Glutamatergic neuron (in vitro differentiated cells): ENCODE results near the gene CCDC191. TPM values are rescaled to one million over a fixed set of nuclear protein-coding genes. Genes with fewer than 3 reads are reported as not detected.
A peak's percentile ranks its signal among the peaks of the same experiment; 100 is the strongest.

ENCODE experiments used
- DNase-seq: peaks from one replicate; pipeline ENCODE4 v3.0.0; 2022
- H3K27ac Mint-ChIP-seq: one replicate; pipeline ENCODE4 v1.8.0; 2020; ENCODE audit warnings: mild to moderate bottlenecking, mixed read lengths, inconsistent platforms; ENCODE audit not compliant: unreplicated experiment
- H3K27me3 Mint-ChIP-seq: one replicate; pipeline ENCODE4 v1.8.0; 2020; ENCODE audit warnings: mild to moderate bottlenecking, moderate library complexity, mixed read lengths, inconsistent platforms; ENCODE audit not compliant: unreplicated experiment
- H3K36me3 Mint-ChIP-seq: one replicate; pipeline ENCODE4 v1.8.0; 2020; ENCODE audit warnings: mild to moderate bottlenecking, mixed read lengths, inconsistent platforms; ENCODE audit not compliant: unreplicated experiment
- H3K4me1 Mint-ChIP-seq: one replicate; pipeline ENCODE4 v1.8.0; 2020; ENCODE audit warnings: mild to moderate bottlenecking, low read depth, mixed read lengths, inconsistent platforms; ENCODE audit not compliant: unreplicated experiment
- H3K4me3 Mint-ChIP-seq: one replicate; pipeline ENCODE4 v1.8.0; 2020; ENCODE audit warnings: mild to moderate bottlenecking, mixed read lengths, inconsistent platforms; ENCODE audit not compliant: unreplicated experiment
- H3K9me3 Mint-ChIP-seq: one replicate; pipeline ENCODE4 v1.8.0; 2020; ENCODE audit warnings: mild to moderate bottlenecking, moderate library complexity, mixed read lengths, inconsistent platforms; ENCODE audit not compliant: unreplicated experiment
- CTCF ChIP-seq: fragments of 200-600 bp; sonication (generic); IDR thresholded peaks from one replicate; pipeline ENCODE4 v1.5.0; 2021; ENCODE audit not compliant: partially characterized antibody, unreplicated experiment
- long read RNA-seq: library from polyadenylated mRNA; unstranded; transcript quantifications from one replicate; pipeline ENCODE4 v2.0.0, GENCODE V29; 2020; ENCODE audit not compliant: unreplicated experiment
- total RNA-seq: library from RNA; stranded (reverse); fragmentation: NEBNext Ultra II Directional; extraction: Animal tissue kit (Norgen Biotek cat#: 25700); gene quantifications from one replicate; pipeline ENCODE4 v1.2.1, GENCODE V29; 2021; ENCODE audit not compliant: unreplicated experiment

The CCDC191 gene, protein sequence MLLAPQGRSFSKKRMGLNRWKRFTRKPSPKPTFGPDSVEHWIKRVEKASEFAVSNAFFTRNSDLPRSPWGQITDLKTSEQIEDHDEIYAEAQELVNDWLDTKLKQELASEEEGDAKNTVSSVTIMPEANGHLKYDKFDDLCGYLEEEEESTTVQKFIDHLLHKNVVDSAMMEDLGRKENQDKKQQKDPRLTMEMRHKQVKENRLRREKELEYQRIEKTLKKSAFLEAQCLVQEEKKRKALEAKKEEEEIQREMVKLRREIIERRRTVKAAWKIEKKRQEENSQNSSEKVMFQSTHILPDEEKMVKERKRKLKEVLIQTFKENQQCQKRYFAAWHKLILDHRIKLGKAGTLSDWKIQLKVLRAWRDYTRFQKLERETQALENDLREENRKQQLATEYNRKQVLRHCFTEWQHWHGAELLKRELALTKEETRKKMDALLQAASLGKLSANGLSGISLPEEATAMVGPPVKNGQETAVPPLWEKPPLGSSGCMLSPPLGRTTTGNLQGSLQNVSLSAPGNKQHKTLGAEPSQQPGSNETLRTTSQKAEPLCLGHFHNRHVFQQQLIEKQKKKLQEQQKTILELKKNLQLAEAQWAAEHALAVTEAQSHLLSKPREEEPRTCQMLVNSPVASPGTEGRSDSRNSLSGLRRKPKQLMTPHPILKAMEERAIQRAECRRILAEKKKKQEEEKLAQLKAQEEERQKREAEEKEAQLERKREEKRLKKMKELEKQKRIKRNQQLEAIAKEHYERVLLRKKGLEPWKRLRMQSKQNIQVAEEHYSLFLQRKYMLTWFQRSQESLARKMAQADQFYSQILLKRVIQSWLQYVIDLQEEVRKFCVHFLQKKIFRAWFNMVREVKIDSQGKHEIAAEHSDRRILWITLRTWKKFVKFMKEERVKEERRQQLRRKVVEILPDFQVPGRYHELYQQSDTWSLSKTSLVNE
- 3.8 TPM for total RNA-seq
- long read RNA-seq, partial matches to known transcripts: 1 of 2 reads
- long read RNA-seq, other reads (novel, unspliced or antisense): 1 of 2 reads

- H3K4me3 Mint-ChIP-seq: peak within 1 kb of the TSS; percentile 98
- no peak for TF ChIP-seq CTCF
- peaks cover 4% of the 10 kb centered on the region for H3K4me1 Mint-ChIP-seq
- H3K27ac Mint-ChIP-seq: peak within 1 kb of the TSS; percentile 75
- DNase-seq: peak; percentile 96
- peaks cover 5% of the 10 kb centered on the region for H3K9me3 Mint-ChIP-seq
- H3K27me3 Mint-ChIP-seq: peaks cover 4% of the 10 kb centered on the region
- no peaks in the 10 kb centered on the region for H3K36me3 Mint-ChIP-seq
These were observed at the start of gene CCDC191, which contains the start of gene QTRT2 for GRCh38 chr3:114056130-114057010. Gene CCDC191, minus strand, starts transcription at chr3:114056526. Its CDS starts 60 bp downstream, at chr3:114056466. Gene QTRT2, plus strand, starts transcription at chr3:114056737. Its CDS starts 8,521 bp downstream, at chr3:114065258.

DNA sequence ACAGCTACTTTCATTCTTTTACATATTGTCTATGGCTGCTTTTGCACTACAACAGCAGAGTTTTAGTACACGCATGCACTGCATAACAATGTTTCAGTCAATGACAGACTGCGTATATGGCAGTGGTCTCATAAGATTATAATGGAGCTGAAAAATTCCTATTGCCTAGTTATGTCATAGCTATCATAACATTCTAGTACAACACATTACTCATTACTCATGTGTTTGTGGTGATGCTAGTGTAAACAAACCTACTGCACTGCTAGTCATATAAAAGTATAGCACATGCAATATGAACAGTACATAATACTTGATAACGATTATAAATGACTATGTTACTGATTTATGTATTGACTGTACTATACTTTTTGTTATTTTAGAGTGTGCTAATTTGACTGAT is 48.1 kb upstream of the CCDC191 start:
- no peaks in the 10 kb centered on the region for H3K36me3 Mint-ChIP-seq
- H3K27ac Mint-ChIP-seq: no peak overlapping the region
- TF ChIP-seq CTCF: no peak

DNA sequence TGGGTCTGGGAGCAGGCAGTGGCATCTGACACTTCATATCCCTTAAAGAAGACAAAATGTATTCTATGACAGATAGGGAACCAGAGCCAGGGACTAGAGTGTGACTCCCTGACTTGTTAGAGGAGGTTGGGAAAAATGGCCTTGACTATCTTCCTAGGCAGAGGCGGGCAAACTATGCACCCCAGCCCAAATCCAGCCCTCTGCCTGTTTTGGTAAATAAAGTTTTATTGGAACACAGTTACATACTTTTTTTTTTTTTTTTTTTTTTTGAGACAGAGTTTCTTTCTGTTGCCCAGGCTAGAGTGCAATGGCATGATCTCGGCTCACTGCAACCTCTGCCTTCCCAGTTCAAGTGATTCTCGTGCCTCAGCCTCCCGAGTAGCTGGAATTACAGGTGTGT is 47.5 kb upstream of the CCDC191 start:
- Mint-ChIP-seq H3K36me3 (no peaks in the 10 kb centered on the region), H3K4me1 (no peaks in the 10 kb centered on the region), H3K9me3 (peaks cover 4% of the 10 kb centered on the region), H3K4me3 (no peak overlapping the region), H3K27ac (no peak overlapping the region), H3K27me3 (no peaks in the 10 kb centered on the region)
- no peak for DNase-seq
- no peak for TF ChIP-seq CTCF

More for the DNA sequence above, 48.1 kb upstream of the CCDC191 start:
- no peak for DNase-seq
- H3K9me3 Mint-ChIP-seq: peaks cover 4% of the 10 kb centered on the region
- no peaks in the 10 kb centered on the region for H3K4me1 Mint-ChIP-seq
- no peak overlapping the region for H3K4me3 Mint-ChIP-seq
- H3K27me3 Mint-ChIP-seq: no peaks in the 10 kb centered on the region

- H3K27me3 Mint-ChIP-seq: no peaks in the 10 kb centered on the region
- no peak overlapping the region for H3K27ac Mint-ChIP-seq
- H3K4me3 Mint-ChIP-seq: no peak overlapping the region
- H3K36me3 Mint-ChIP-seq: no peaks in the 10 kb centered on the region
- no peaks in the 10 kb centered on the region for H3K4me1 Mint-ChIP-seq
- TF ChIP-seq CTCF: no peak
- peaks cover 4% of the 10 kb centered on the region for H3K9me3 Mint-ChIP-seq
- DNase-seq: no peak
These were observed 46.9 kb upstream of the CCDC191 start for GRCh38 chr3:114103181-114103580.
